HL-60 (cell line): ENCODE measurements around the gene FCER2.

ENCODE experiments used
- DNase-seq, 2 experiments: peaks; one replicate each; pipeline ENCODE4 v3.0.0-alpha.2; 2010 to 2020; ENCODE audit warnings: low read depth in 1 of 2, low spot score in 1 of 2
- H3K27ac ChIP-seq: fragments of 250-450 bp; sonication (Bioruptor Pico); replicated peaks from 2 replicates; pipeline ENCODE4 v1.5.1; 2020; ENCODE audit warnings: mild to moderate bottlenecking, moderate library complexity
- H3K27me3 ChIP-seq: fragments of 250-450 bp; sonication (Bioruptor Pico); 2 replicates; pipeline ENCODE4 v1.5.1; 2021; ENCODE audit warnings: mild to moderate bottlenecking, moderate library complexity; ENCODE audit not compliant: insufficient read depth, poor library complexity, severe bottlenecking
- H3K4me3 ChIP-seq: replicated peaks from 2 replicates; pipeline ENCODE4 v1.5.1; 2011; ENCODE audit warnings: mild to moderate bottlenecking, control low read depth, low read length; ENCODE audit not compliant: insufficient read depth
- GABPA ChIP-seq: IDR thresholded peaks from 2 replicates; pipeline ENCODE4 v1.6.1; 2012; ENCODE audit warnings: low read depth
- POLR2AphosphoS5 ChIP-seq: IDR thresholded peaks from 2 replicates; pipeline ENCODE4 v1.6.1; 2012; ENCODE audit warnings: low read depth
- SPI1 ChIP-seq: IDR thresholded peaks from 2 replicates; pipeline ENCODE4 v1.6.1; 2012; ENCODE audit warnings: low read depth, mild to moderate bottlenecking, borderline replicate concordance
- TF ChIP-seq, protein P1 (sequence below): IDR thresholded peaks from one replicate; pipeline ENCODE4 v1.5.1; 2011; ENCODE audit warnings: low read length, control low read depth, inconsistent platforms; ENCODE audit not compliant: insufficient read depth
- TF ChIP-seq, protein P2 (sequence below): IDR thresholded peaks from 2 replicates; pipeline ENCODE4 v1.6.1; 2012; ENCODE audit warnings: low read depth; ENCODE audit not compliant: insufficient replicate concordance

The FCER2 gene

DNA sequence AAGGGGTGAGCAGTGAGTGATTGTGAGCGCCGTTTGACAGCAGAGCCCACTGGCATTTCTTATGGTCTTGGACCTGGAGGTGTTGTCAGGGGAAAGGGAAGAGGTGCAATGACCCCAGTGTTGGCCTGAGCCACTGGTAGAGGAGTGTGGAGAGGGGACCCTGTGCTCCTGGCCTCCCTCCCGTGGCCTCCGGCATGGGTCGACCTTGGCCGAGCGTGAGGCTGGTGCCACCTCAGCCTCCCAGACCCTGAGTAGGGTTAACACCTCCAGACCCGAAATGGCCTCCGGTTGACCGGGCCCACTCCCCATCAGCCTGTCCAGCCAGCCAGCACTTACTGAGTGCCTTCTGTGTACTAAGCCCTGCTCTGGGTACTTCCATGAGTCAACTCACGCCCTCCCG is 14.8 kb downstream of the FCER2 start:
- Histone ChIP-seq H3K27me3 (no peaks in the 10 kb centered on the region), H3K27ac (no peak overlapping the region), H3K4me3 (no peak overlapping the region)
- no peak for DNase-seq
- TF ChIP-seq, protein P1, sequence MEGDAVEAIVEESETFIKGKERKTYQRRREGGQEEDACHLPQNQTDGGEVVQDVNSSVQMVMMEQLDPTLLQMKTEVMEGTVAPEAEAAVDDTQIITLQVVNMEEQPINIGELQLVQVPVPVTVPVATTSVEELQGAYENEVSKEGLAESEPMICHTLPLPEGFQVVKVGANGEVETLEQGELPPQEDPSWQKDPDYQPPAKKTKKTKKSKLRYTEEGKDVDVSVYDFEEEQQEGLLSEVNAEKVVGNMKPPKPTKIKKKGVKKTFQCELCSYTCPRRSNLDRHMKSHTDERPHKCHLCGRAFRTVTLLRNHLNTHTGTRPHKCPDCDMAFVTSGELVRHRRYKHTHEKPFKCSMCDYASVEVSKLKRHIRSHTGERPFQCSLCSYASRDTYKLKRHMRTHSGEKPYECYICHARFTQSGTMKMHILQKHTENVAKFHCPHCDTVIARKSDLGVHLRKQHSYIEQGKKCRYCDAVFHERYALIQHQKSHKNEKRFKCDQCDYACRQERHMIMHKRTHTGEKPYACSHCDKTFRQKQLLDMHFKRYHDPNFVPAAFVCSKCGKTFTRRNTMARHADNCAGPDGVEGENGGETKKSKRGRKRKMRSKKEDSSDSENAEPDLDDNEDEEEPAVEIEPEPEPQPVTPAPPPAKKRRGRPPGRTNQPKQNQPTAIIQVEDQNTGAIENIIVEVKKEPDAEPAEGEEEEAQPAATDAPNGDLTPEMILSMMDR = no peak
- TF ChIP-seq POLR2AphosphoS5 = no peak
- TF ChIP-seq SPI1 = no peak
- TF ChIP-seq, protein P2, sequence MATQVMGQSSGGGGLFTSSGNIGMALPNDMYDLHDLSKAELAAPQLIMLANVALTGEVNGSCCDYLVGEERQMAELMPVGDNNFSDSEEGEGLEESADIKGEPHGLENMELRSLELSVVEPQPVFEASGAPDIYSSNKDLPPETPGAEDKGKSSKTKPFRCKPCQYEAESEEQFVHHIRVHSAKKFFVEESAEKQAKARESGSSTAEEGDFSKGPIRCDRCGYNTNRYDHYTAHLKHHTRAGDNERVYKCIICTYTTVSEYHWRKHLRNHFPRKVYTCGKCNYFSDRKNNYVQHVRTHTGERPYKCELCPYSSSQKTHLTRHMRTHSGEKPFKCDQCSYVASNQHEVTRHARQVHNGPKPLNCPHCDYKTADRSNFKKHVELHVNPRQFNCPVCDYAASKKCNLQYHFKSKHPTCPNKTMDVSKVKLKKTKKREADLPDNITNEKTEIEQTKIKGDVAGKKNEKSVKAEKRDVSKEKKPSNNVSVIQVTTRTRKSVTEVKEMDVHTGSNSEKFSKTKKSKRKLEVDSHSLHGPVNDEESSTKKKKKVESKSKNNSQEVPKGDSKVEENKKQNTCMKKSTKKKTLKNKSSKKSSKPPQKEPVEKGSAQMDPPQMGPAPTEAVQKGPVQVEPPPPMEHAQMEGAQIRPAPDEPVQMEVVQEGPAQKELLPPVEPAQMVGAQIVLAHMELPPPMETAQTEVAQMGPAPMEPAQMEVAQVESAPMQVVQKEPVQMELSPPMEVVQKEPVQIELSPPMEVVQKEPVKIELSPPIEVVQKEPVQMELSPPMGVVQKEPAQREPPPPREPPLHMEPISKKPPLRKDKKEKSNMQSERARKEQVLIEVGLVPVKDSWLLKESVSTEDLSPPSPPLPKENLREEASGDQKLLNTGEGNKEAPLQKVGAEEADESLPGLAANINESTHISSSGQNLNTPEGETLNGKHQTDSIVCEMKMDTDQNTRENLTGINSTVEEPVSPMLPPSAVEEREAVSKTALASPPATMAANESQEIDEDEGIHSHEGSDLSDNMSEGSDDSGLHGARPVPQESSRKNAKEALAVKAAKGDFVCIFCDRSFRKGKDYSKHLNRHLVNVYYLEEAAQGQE = no peak
- no peak for TF ChIP-seq GABPA

DNA sequence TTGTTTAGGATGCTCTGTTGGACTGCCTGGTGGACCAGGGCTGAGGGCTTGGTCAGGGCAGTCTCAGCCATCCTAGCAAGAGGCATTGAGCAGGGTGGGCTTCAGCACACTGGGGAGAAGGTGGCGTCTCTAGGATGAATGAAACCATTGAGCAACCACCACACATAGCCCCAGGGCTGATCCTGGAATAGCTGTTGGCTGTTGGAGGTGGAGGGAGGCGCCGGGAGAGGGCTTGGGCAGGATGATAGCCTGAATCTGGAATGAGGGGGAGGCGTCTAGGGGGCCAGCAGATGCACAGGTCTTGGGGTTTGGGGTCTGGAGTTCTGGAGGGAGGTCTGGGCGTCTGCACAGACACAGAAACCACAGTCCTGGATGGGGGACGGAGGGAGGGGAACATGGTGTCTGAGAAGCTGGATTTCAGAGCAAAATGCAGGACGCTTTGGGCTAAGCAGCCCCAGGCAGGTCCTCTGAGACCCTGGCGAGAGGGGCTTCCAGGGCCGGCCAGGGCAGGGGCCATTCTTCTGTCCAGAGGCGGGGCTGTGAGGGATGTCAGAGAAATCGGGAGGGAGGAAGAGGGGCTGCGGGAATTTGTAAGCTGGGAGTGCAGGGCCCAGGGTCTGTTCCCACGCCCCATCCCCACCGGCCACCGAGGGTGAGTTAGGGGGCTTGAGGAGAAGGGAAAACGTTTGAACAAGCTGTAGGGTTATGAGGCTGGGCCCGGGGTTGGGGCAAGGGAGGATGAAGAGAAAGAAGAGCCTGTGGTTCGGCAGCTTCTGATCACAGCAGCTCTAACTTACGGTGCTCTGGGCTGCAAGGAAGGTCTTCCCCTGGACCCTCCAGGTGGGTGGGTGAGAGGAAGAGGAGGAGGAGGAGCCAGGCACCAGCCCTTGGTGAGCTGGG is 16.1 kb downstream of the FCER2 start:
- H3K27ac ChIP-seq = no peak overlapping the region

DNA sequence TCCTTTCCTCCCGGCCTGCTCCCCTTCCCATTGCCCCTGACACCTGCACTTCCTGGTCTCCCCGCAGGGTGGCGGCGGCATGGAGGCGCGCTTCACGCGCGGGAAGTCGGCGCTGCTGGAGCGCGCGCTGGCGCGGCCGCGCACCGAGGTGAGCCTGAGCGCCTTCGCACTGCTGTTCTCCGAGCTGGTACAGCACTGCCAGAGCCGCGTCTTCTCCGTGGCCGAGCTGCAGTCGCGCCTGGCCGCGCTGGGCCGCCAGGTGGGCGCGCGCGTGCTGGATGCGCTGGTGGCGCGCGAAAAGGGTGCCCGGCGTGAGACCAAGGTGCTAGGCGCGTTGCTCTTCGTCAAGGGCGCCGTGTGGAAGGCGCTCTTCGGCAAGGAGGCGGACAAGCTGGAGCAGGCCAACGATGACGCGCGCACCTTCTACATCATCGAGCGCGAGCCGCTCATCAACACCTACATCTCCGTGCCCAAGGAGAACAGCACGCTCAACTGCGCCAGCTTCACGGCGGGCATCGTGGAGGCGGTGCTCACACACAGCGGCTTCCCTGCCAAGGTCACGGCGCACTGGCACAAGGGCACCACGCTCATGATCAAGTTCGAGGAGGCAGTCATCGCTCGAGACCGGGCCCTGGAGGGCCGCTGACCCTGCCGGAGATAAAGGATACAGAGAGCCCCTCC is 19.6 kb downstream of the FCER2 start:
- peak overlapping the region; percentile 95 for H3K4me3 ChIP-seq
- peak overlapping the region; percentile 95 for H3K27ac ChIP-seq
- H3K27me3 ChIP-seq = no peaks in the 10 kb centered on the region
- TF ChIP-seq POLR2AphosphoS5 (no peak), GABPA (no peak)
- TF ChIP-seq, protein P2 = no peak
- TF ChIP-seq, protein P1 = peak; percentile 38
- no peak for DNase-seq

More for the DNA sequence above, 16.1 kb downstream of the FCER2 start:
- Histone ChIP-seq H3K4me3 (no peak overlapping the region), H3K27me3 (no peaks in the 10 kb centered on the region)
- DNase-seq = no peak
- TF ChIP-seq, protein P1 = no peak
- no peak for TF ChIP-seq GABPA
- TF ChIP-seq, protein P2 = no peak
- no peak for TF ChIP-seq SPI1
- peak; percentile 58; the same call in 1 of the 2 replicates for TF ChIP-seq POLR2AphosphoS5
